IMR-90 (cell line): ENCODE data around the gene IRAK2. TPM values are rescaled to one million over a fixed set of nuclear protein-coding genes. Genes with fewer than 3 reads are reported as not detected.

Source experiments
- ATAC-seq: fragments of 200-7000 bp; cut with Tn5 transposase; 2 replicates; pipeline ENCODE4 v1.9.1; 2020; ENCODE audit warnings: low read depth, mild to moderate bottlenecking, moderate library complexity
- BruUV-seq: library from RNA; stranded (reverse); fragments of 400-500 nt; replicated peaks from 2 replicates; lab custom pipeline; 2021; lab: Mats Ljungman, UMichigan
- CTCF ChIA-PET: fragments of 300-600 bp; formaldehyde crosslinking; extraction: SDS; loops from one replicate; lab custom pipeline; 2021; ENCODE audit warnings: antibody characterized with exemption; lab: Yijun Ruan, JAX
- POLR2A ChIA-PET: fragments of 300-600 bp; sonication (Branson Sonifier 250); formaldehyde crosslinking; loops from one replicate; lab custom pipeline; 2022; ENCODE audit warnings: antibody characterized with exemption; ENCODE audit not compliant: unreplicated experiment; lab: Charles Lee
- DNase-seq: peaks from one replicate; pipeline ENCODE4 v3.0.0; 2013
- H2AFZ ChIP-seq: replicated peaks from 2 replicates; pipeline ENCODE3; 2013; ENCODE audit warnings: low read length, mild to moderate bottlenecking; ENCODE audit not compliant: poor library complexity
- H2AK5ac ChIP-seq: 2 replicates; pipeline ENCODE4 v1.6.1; 2013; ENCODE audit warnings: low read depth, low read length, inconsistent platforms
- H2AK9ac ChIP-seq: replicated peaks from 2 replicates; pipeline ENCODE3; 2013; ENCODE audit warnings: mild to moderate bottlenecking, low read depth, low read length, moderate library complexity; ENCODE audit not compliant: poor library complexity
- H2BK120ac ChIP-seq: 2 replicates; pipeline ENCODE4 v1.6.1; 2013; ENCODE audit warnings: low read depth, low read length, inconsistent platforms
- H2BK15ac ChIP-seq: 3 replicates; pipeline ENCODE4 v1.6.1; 2013; ENCODE audit warnings: low read depth, low read length, inconsistent platforms
- H2BK20ac ChIP-seq: 2 replicates; pipeline ENCODE4 v1.6.1; 2013; ENCODE audit warnings: low read depth, mild to moderate bottlenecking, inconsistent platforms, low read length, moderate library complexity
- H2BK5ac ChIP-seq: 2 replicates; pipeline ENCODE4 v1.6.1; 2013; ENCODE audit warnings: mild to moderate bottlenecking, low read depth, low read length, inconsistent platforms; ENCODE audit not compliant: poor library complexity, severe bottlenecking
- H3K14ac ChIP-seq: replicated peaks from 2 replicates; pipeline ENCODE4 v1.6.1; 2013; ENCODE audit warnings: low read depth, low read length, inconsistent platforms
- H3K18ac ChIP-seq: 2 replicates; pipeline ENCODE4 v1.6.1; 2013; ENCODE audit warnings: low read depth, low read length, control low read depth
- H3K23ac ChIP-seq: 2 replicates; pipeline ENCODE4 v1.6.1; 2013; ENCODE audit warnings: low read depth, low read length, inconsistent platforms
- H3K27ac ChIP-seq: 2 replicates; pipeline ENCODE4 v1.5.1; 2013; ENCODE audit warnings: mild to moderate bottlenecking, control low read depth, low read length; ENCODE audit not compliant: insufficient read depth
- H3K27me3 ChIP-seq: 2 replicates; pipeline ENCODE4 v1.6.1; 2013; ENCODE audit warnings: low read length; ENCODE audit not compliant: control insufficient read depth, insufficient read depth
- H3K36me3 ChIP-seq: 2 replicates; pipeline ENCODE4 v1.6.1; 2013; ENCODE audit warnings: low read length, mixed read lengths; ENCODE audit not compliant: control insufficient read depth, insufficient read depth
- H3K4ac ChIP-seq: 2 replicates; pipeline ENCODE4 v1.6.1; 2013; ENCODE audit warnings: low read depth, low read length, inconsistent platforms
- H3K4me1 ChIP-seq: 2 replicates; pipeline ENCODE4 v1.6.1; 2013; ENCODE audit warnings: low read length, mixed read lengths; ENCODE audit not compliant: control insufficient read depth, insufficient read depth
- H3K4me2 ChIP-seq: 2 replicates; pipeline ENCODE4 v1.6.1; 2013; ENCODE audit warnings: low read depth, mild to moderate bottlenecking, control low read depth, low read length, moderate library complexity
- H3K4me3 ChIP-seq: 2 replicates; pipeline ENCODE4 v1.5.1; 2013; ENCODE audit warnings: low read depth, mild to moderate bottlenecking, control low read depth, low read length, moderate library complexity; ENCODE audit not compliant: insufficient read depth
- H3K56ac ChIP-seq: 2 replicates; pipeline ENCODE4 v1.6.1; 2013; ENCODE audit warnings: low read length, inconsistent platforms; ENCODE audit not compliant: insufficient read depth; ENCODE audit errors: extremely low read depth
- H3K79me1 ChIP-seq, 2 experiments: 2 replicates each; pipeline ENCODE4 v1.6.1; 2013; ENCODE audit warnings: low read length in 2 of 2, inconsistent platforms in 1 of 2, low read depth in 1 of 2
- H3K9ac ChIP-seq: 2 replicates; pipeline ENCODE4 v1.6.1; 2013; ENCODE audit warnings: low read depth, low read length, control low read depth
- H3K9me1 ChIP-seq: 2 replicates; pipeline ENCODE4 v1.6.1; 2013; ENCODE audit warnings: low read length, inconsistent platforms; ENCODE audit not compliant: insufficient read depth
- H3K9me3 ChIP-seq: 2 replicates; pipeline ENCODE4 v1.6.1; 2013; ENCODE audit warnings: low read length; ENCODE audit not compliant: control insufficient read depth, insufficient read depth
- H4K20me1 ChIP-seq: 2 replicates; pipeline ENCODE4 v1.6.1; 2013; ENCODE audit warnings: low read length, inconsistent platforms; ENCODE audit not compliant: insufficient read depth
- H4K5ac ChIP-seq: 2 replicates; pipeline ENCODE4 v1.6.1; 2013; ENCODE audit warnings: mild to moderate bottlenecking, low read depth, low read length, control low read depth
- H4K8ac ChIP-seq, 2 experiments: 2 replicates each; pipeline ENCODE4 v1.6.1; 2013; ENCODE audit warnings: low read depth in 2 of 2, low read length in 2 of 2, control low read depth in 1 of 2, inconsistent platforms in 1 of 2
- H4K91ac ChIP-seq: 2 replicates; pipeline ENCODE4 v1.6.1; 2013; ENCODE audit warnings: low read depth, low read length, inconsistent platforms; ENCODE audit not compliant: insufficient read depth
- CHD1 ChIP-seq: IDR thresholded peaks from 2 replicates; pipeline ENCODE4 v1.6.1; 2012; ENCODE audit warnings: low read depth, low read length, improper control_type of control experiment
- ELK1 ChIP-seq: fragments of 150-350 bp; IDR thresholded peaks from 2 replicates; pipeline ENCODE4 v1.6.1; 2016; ENCODE audit warnings: low read depth, mild to moderate bottlenecking, low read length, moderate library complexity, borderline replicate concordance
- FOS ChIP-seq: fragments of 150-350 bp; IDR thresholded peaks from 2 replicates; pipeline ENCODE4 v1.6.1; 2016; ENCODE audit warnings: low read depth, low read length
- MAFK ChIP-seq: IDR thresholded peaks from 2 replicates; pipeline ENCODE4 v1.6.1; 2012; ENCODE audit warnings: low read depth, low read length, improper control_type of control experiment
- MAZ ChIP-seq: IDR thresholded peaks from 2 replicates; pipeline ENCODE4 v1.6.1; 2012; ENCODE audit warnings: low read depth, mild to moderate bottlenecking, low read length, improper control_type of control experiment, moderate library complexity, borderline replicate concordance
- NFE2L2 ChIP-seq: fragments of 150-350 bp; IDR thresholded peaks from 2 replicates; pipeline ENCODE4 v1.6.1; 2016; ENCODE audit warnings: low read depth, mild to moderate bottlenecking, low read length
- RFX5 ChIP-seq: IDR thresholded peaks from 2 replicates; pipeline ENCODE4 v1.8.0; 2012; ENCODE audit warnings: low read depth, mild to moderate bottlenecking, low read length, moderate library complexity
- SMC3 ChIP-seq: fragments of 150-350 bp; IDR thresholded peaks from 2 replicates; pipeline ENCODE4 v1.6.1; 2016; ENCODE audit warnings: low read depth, mild to moderate bottlenecking, antibody characterized with exemption, low read length, moderate library complexity
- USF2 ChIP-seq: fragments of 150-350 bp; IDR thresholded peaks from 2 replicates; pipeline ENCODE4 v1.6.1; 2017; ENCODE audit warnings: mild to moderate bottlenecking, antibody characterized with exemption, low read length, low read depth
- WGBS, 2 experiments: methylation state at CpG; one replicate each; pipeline versions ENCODE4 v1.1.5 to v1.1.7; 2013; ENCODE audit warnings: missing lambda C conversion rate in 2 of 2; ENCODE audit not compliant: insufficient read length in 1 of 2; ENCODE audit errors: extremely low coverage in 2 of 2; 5-methylcytosine and 5-hydroxymethylcytosine counted together
- dilution Hi-C: fragments of 300-500 bp; cut with HindIII; formaldehyde crosslinking; loops from one replicate; pipeline ENCODE4 v1.14.3; 2018; ENCODE audit warnings: low sequenced_read_pairs; ENCODE audit not compliant: unreplicated experiment
- in situ Hi-C: fragments of 300-500 bp; cut with MboI; formaldehyde crosslinking; loops from 3 replicates; pipeline ENCODE4 v1.14.3; 2019; ENCODE audit warnings: low sequenced_read_pairs, inconsistent platforms, mixed read lengths
- intact Hi-C: fragments of 100-400 bp; cut with micrococcal nuclease; formaldehyde crosslinking; loops from 2 replicates; pipeline ENCODE4 v1.10.0; 2022
- polyA plus RNA-seq, 3 experiments: library from polyadenylated mRNA; depleted of rRNA; stranded (reverse); fragments of >200 nt; gene quantifications; 2 replicates each; pipeline ENCODE4 v1.2.3, GENCODE V29; 2012; ENCODE audit warnings: low replicate concordance in 1 of 3
- total RNA-seq: library from RNA; depleted of rRNA; stranded (reverse); fragments of >200 nt; gene quantifications from 2 replicates; pipeline ENCODE4 v1.2.3, GENCODE V29; 2012

IRAK2 gene
- total and polyA plus RNA-seq, 2 of the 4 experiments (the other 2 are of a cell fraction), result 6.9 to 8.1 TPM

GRCh38 chr3:10251006-10251405, 86.3 kb downstream of the IRAK2 start:
- Histone ChIP-seq H3K4ac (no peak overlapping the region), H2AFZ (no peak overlapping the region), H2BK5ac (no peak overlapping the region), H3K56ac (no peak overlapping the region), H2AK5ac (no peak overlapping the region), H3K14ac (0 out of 2 replicates have a peak overlapping the region, but pooled peaks have one; percentile 21), H4K20me1 (peaks cover 32% of the 10 kb centered on the region), H2BK120ac (no peak overlapping the region), H3K4me2 (peak overlapping the region; percentile 93; the same call in 1 of the 2 replicates), H3K9me3 (no peaks in the 10 kb centered on the region), H3K4me1 (peaks cover 5% of the 10 kb centered on the region; the same call in 1 of the 2 replicates), H4K5ac (no peak overlapping the region), H3K27ac (no peak overlapping the region), H3K79me1 (peaks cover 38 to 68% of the 10 kb centered on the region in 2 experiments), H3K9me1 (peaks cover 19% of the 10 kb centered on the region), H4K8ac (no peak overlapping the region), H3K4me3 (no peak overlapping the region), H3K9ac (no peak overlapping the region), H4K91ac (no peak overlapping the region), H3K36me3 (peaks cover 19% of the 10 kb centered on the region), H3K18ac (no peak overlapping the region), H2BK20ac (no peak overlapping the region), H2BK15ac (no peak overlapping the region), H3K27me3 (no peaks in the 10 kb centered on the region), H2AK9ac (no peak overlapping the region), H3K23ac (peak overlapping the region; percentile 56; the same call in 1 of the 2 replicates)
- no TSS peak for BruUV-seq
- ATAC-seq, result no peak
- WGBS, 2 experiments, result no CpG with 5 or more reads among the region's 3 CpGs
- DNase-seq, result no peak
- in situ Hi-C loops, result no loop called here
- dilution Hi-C loops, result no loop called here
- POLR2A ChIA-PET, result no interaction called here
- CTCF ChIA-PET, result interaction anchor here (1.1 kb wide), 1 partner anchor 14 kb away, joined by 3 read pairs; no protein-coding TSS in a partner anchor
- intact Hi-C loops, result no loop called here
- TF ChIP-seq SMC3 (no peak), FOS (no peak), RFX5 (no peak), CHD1 (no peak), ELK1 (no peak), USF2 (no peak), MAFK (no peak), MAZ (no peak), NFE2L2 (no peak)
